Hepatocyte (in vitro differentiated cells): ENCODE data around the gene LIAS. TPM values are rescaled to one million over a fixed set of nuclear protein-coding genes. Genes with fewer than 3 reads are reported as not detected.

Experiments used
- DNase-seq: peaks from one replicate; pipeline ENCODE4 v3.0.0-alpha.2; 2016; ENCODE audit warnings: low spot score
- H2AFZ ChIP-seq: fragments of 200-600 bp; sonication (generic); 2 replicates; pipeline ENCODE4 v1.6.0; 2016; ENCODE audit warnings: antibody characterized with exemption, mild to moderate bottlenecking
- H3K27ac ChIP-seq: fragments of 200-600 bp; sonication (generic); 2 replicates; pipeline ENCODE4 v1.5.1; 2016; ENCODE audit warnings: mild to moderate bottlenecking
- H3K27me3 ChIP-seq: fragments of 200-600 bp; sonication (generic); 2 replicates; pipeline ENCODE4 v1.6.1; 2016
- H3K36me3 ChIP-seq: fragments of 200-600 bp; sonication (generic); replicated peaks from 2 replicates; pipeline ENCODE4 v1.5.1; 2016; ENCODE audit warnings: low read depth; ENCODE audit not compliant: insufficient read depth
- H3K4me1 ChIP-seq: fragments of 200-600 bp; sonication (generic); 2 replicates; pipeline ENCODE4 v1.5.1; 2016; ENCODE audit warnings: mild to moderate bottlenecking, moderate library complexity; ENCODE audit not compliant: insufficient read depth
- H3K4me2 ChIP-seq: fragments of 200-600 bp; sonication (generic); 2 replicates; pipeline ENCODE4 v1.6.0; 2016
- H3K4me3 ChIP-seq: fragments of 200-600 bp; sonication (generic); 2 replicates; pipeline ENCODE4 v1.5.1; 2016; ENCODE audit warnings: mild to moderate bottlenecking
- H3K79me2 ChIP-seq: fragments of 200-600 bp; sonication (generic); 2 replicates; pipeline ENCODE4 v1.6.0; 2017; ENCODE audit warnings: mild to moderate bottlenecking
- H3K9me2 ChIP-seq: fragments of 200-600 bp; sonication (generic); replicated peaks from 2 replicates; pipeline ENCODE4 v1.6.0; 2017; ENCODE audit warnings: mild to moderate bottlenecking; ENCODE audit not compliant: insufficient read depth
- H3K9me3 ChIP-seq: fragments of 200-600 bp; sonication (generic); 2 replicates; pipeline ENCODE4 v1.5.1; 2016; ENCODE audit warnings: low read depth, mild to moderate bottlenecking
- H4K20me1 ChIP-seq: fragments of 200-600 bp; sonication (generic); 2 replicates; pipeline ENCODE4 v1.6.0; 2016; ENCODE audit warnings: mild to moderate bottlenecking; ENCODE audit not compliant: insufficient read depth, poor library complexity, severe bottlenecking
- CTCF ChIP-seq: fragments of 200-600 bp; sonication (generic); IDR thresholded peaks from 2 replicates; pipeline ENCODE4 v1.5.1; 2016; ENCODE audit warnings: antibody characterized with exemption, mild to moderate bottlenecking; ENCODE audit not compliant: poor library complexity
- EZH2 ChIP-seq: fragments of 200-600 bp; sonication (generic); IDR thresholded peaks from 2 replicates; pipeline ENCODE4 v1.6.1; 2016; ENCODE audit warnings: antibody characterized with exemption, mild to moderate bottlenecking, borderline replicate concordance
- EZH2phosphoT487 ChIP-seq: fragments of 200-600 bp; sonication (generic); IDR thresholded peaks from one replicate; pipeline ENCODE4 v1.6.1; 2018; ENCODE audit warnings: antibody characterized with exemption, mild to moderate bottlenecking, low read depth, moderate library complexity; ENCODE audit not compliant: unreplicated experiment, severe bottlenecking
- WGBS: methylation state at CpG from one replicate; pipeline ENCODE4 v1.1.6; 2016; ENCODE audit warnings: low lambda C conversion rate; ENCODE audit errors: missing lambda C conversion rate; 5-methylcytosine and 5-hydroxymethylcytosine counted together
- polyA plus RNA-seq: library from polyadenylated mRNA; unstranded; fragments of >200 nt; fragmentation: Nextera tagmentation; extraction: Ambion mirVana; gene quantifications from 2 replicates; pipeline ENCODE4 v1.2.1, GENCODE V29; 2016
- total RNA-seq: library from RNA; depleted of rRNA; stranded (reverse); fragments of >200 nt; gene quantifications from 2 replicates; pipeline ENCODE4 v1.2.3, GENCODE V29; 2014

The LIAS gene
- total and polyA plus RNA-seq, 2 experiments from 2014 or later: 10.3 to 12.3 TPM

- H3K4me2 ChIP-seq: no peak overlapping the region
- H3K9me3 ChIP-seq: no peaks in the 10 kb centered on the region
- H3K79me2 ChIP-seq: no peaks in the 10 kb centered on the region
- H3K4me3 ChIP-seq: no peak overlapping the region
- H3K36me3 ChIP-seq: no peaks in the 10 kb centered on the region
- TF ChIP-seq CTCF: no peak
- no peak for TF ChIP-seq EZH2
- TF ChIP-seq EZH2phosphoT487: no peak
- no peak overlapping the region for H2AFZ ChIP-seq
- H4K20me1 ChIP-seq: no peaks in the 10 kb centered on the region
- WGBS: 86% methylated on average over 1 of the region's 1 CpG
- H3K4me1 ChIP-seq: peaks cover 7% of the 10 kb centered on the region
- no peaks in the 10 kb centered on the region for H3K27me3 ChIP-seq
- H3K9me2 ChIP-seq: no peaks in the 10 kb centered on the region
- H3K27ac ChIP-seq: no peak overlapping the region
- DNase-seq: no peak
Observed at GRCh38 chr4:39494354-39494753, 35.5 kb downstream of the LIAS start.

- WGBS: 72% methylated on average over 4 of the region's 4 CpGs
- no peak overlapping the region for H3K27ac ChIP-seq
Observed at GRCh38 chr4:39495446-39496213, 36.8 kb downstream of the LIAS start.

GRCh38 chr4:39497909-39498726 is 39.3 kb downstream of the LIAS start:
- Histone ChIP-seq H3K79me2 (no peaks in the 10 kb centered on the region), H3K4me1 (peaks cover 7% of the 10 kb centered on the region), H3K36me3 (peaks cover 12% of the 10 kb centered on the region), H4K20me1 (no peaks in the 10 kb centered on the region), H3K27ac (no peak overlapping the region), H2AFZ (no peak overlapping the region), H3K27me3 (no peaks in the 10 kb centered on the region), H3K9me3 (no peaks in the 10 kb centered on the region), H3K9me2 (no peaks in the 10 kb centered on the region), H3K4me3 (no peak overlapping the region), H3K4me2 (no peak overlapping the region)
- 90% methylated on average over 1 of the region's 1 CpG for WGBS
- TF ChIP-seq EZH2 (no peak), EZH2phosphoT487 (no peak), CTCF (no peak)
- no peak for DNase-seq

More at GRCh38 chr4:39495446-39496213, 36.8 kb downstream of the LIAS start:
- Histone ChIP-seq H3K4me3 (no peak overlapping the region), H3K27me3 (no peaks in the 10 kb centered on the region), H3K9me3 (no peaks in the 10 kb centered on the region), H3K36me3 (no peaks in the 10 kb centered on the region), H3K4me1 (peaks cover 7% of the 10 kb centered on the region), H2AFZ (no peak overlapping the region), H4K20me1 (no peaks in the 10 kb centered on the region), H3K79me2 (no peaks in the 10 kb centered on the region), H3K4me2 (no peak overlapping the region), H3K9me2 (no peaks in the 10 kb centered on the region)
- TF ChIP-seq CTCF (no peak), EZH2phosphoT487 (no peak), EZH2 (no peak)
- DNase-seq: no peak
